HG03045 (cell line): ENCODE measurements around the gene C20orf173.
"Not testable (repeated sequence)": the region's sequence is repeated elsewhere in the genome, so short reads cannot be mapped to it uniquely, and the experiment has no call there.

Experiments used
- ATAC-seq: cut with Tn5 transposase; IDR thresholded peaks from one replicate; pipeline ENCODE4 v1.9.1; 2021; ENCODE audit warnings: mild to moderate bottlenecking, moderate library complexity; ENCODE audit not compliant: unreplicated experiment

C20orf173 gene

DNA sequence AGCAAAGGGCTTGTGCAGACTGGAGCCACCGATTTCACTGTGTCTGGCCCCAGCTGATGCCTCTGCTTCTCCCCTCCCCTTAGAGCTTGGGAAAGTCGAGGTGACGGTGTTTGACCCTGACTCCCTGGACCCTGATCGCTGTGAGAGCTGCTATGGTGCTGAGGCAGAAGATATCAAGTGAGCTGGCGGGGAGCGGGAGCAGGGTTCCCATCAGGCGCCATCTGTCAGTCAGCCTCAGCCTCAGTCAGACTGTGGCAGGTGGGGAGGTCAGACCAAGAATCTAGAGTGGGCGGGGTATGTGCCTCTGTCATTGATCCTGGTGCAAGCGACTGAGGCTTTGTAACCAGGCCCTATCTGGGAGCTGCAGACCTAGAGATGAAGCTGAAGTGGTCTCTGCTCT, 17.9 kb upstream of the C20orf173 start:
- no peak for ATAC-seq

DNA sequence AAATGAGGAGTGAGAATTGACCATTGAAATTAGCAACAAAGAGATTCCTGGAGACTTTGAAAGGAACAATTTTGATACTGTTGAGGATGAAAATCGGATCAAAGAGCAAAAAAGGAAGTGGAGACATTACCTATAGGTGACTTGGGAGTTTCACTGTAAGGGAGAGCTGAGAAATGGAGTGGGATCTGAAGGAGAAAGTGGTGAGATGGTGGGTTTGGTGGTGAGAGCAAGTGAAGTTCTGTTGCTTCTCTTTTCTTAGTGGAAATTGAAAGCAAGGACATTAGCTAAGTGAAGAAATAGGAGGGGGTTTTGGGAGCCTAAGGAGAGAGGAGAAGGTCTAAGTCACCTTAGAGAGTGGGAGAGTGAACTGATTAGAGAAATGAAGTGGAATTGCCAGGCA, 16.7 kb upstream of the C20orf173 start:
- ATAC-seq: no peak

DNA sequence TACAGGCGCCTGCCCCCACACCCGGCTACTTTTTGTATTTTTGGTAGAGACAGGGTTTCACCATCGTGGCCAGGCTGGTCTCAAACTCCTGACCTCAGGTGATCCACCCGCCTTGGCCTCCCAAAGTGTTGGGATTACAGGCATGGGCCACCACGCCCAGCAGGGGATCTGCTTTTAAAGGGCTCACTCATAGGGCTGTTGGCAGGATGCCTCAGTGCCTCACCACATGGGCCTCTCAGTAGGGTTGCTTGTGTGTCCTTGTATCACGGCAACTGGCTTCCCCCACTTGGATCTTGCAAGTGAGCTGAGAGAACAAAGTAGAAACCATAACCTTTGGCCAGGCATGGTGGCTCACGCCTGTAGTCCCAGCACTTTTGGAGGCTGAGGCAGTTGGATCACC, 15.5 kb upstream of the C20orf173 start:
- not testable (repeated sequence) for ATAC-seq

DNA sequence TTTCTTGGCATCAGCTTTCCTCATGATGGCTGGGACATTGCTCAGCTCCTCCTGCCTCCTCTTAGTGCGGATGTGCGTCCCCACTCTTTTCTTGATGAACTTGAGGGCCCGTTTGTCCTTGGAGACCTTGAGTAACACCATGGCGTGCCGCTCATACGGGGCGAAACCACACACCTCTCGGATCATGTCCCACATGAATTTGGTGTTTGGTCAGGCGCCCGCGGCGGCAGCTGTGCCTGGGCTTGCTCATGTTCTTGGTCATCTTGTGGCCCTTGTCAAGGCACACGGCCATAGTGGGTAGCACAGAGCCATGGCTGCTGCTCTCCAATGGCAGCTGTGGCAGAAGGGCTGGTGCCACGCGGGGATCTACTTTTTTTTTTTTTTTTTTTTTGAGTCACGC, 15.0 kb upstream of the C20orf173 start:
- ATAC-seq: no peak

DNA sequence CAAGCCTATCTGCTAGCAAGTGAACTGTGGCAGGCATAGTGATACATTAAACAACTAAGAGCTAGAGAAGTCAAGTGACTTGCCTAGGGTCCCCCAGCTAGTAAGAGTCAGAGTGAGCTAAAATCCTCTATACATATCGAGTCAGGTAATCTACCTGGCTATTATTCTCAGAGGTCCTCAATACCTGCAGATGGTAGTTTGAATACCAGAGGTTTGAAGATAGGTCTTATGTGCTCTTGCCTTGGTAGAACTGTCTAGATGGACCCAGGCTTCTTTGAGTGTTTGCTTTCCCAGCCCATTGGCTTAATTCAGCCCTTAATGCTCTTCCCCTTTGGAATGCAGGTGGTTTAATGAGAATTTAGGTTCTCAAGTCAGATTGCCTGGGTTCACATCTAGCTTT, 13.5 kb upstream of the C20orf173 start:
- ATAC-seq: no peak

DNA sequence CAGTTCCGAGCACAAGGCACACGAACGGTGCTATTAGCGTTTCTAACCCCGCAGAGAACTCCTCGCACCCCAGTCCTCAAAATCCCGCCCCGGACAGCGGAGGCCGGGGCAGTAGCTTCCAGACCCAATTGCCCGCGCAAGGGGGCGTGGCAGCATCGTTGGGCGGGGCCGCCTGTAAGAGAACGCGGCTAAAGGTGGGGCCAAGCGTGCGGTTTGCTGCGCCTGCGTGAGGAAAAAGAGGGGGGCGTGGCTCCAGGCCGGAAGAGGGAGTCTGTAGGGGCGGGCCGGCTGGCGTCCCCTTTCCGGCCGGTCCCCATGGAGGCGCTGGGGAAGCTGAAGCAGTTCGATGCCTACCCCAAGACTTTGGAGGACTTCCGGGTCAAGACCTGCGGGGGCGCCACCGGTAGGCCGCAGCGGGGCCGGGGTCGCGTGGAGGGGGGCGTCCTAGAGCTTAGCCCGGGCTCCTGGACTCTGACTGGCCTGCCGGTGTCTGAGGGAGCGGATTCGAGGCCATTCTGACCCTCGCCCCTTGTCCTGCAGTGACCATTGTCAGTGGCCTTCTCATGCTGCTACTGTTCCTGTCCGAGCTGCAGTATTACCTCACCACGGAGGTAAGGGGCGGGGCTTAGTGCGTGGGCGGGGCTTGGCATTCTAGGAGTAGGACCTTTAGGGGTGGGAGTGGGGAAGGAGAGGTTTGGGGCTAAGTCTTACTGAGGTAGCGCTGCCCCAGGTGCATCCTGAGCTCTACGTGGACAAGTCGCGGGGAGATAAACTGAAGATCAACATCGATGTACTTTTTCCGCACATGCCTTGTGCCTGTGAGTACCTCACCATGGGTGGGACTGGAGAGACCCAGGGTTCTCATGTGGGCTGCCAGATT, 12.6 kb upstream of the C20orf173 start, which contains the start of gene ERGIC3:
Gene ERGIC3, plus strand, starts transcription at position 296 of the 880 bp plus-strand sequence. Its CDS starts 20 bp downstream, at position 316.
- peak; percentile 81 for ATAC-seq

DNA sequence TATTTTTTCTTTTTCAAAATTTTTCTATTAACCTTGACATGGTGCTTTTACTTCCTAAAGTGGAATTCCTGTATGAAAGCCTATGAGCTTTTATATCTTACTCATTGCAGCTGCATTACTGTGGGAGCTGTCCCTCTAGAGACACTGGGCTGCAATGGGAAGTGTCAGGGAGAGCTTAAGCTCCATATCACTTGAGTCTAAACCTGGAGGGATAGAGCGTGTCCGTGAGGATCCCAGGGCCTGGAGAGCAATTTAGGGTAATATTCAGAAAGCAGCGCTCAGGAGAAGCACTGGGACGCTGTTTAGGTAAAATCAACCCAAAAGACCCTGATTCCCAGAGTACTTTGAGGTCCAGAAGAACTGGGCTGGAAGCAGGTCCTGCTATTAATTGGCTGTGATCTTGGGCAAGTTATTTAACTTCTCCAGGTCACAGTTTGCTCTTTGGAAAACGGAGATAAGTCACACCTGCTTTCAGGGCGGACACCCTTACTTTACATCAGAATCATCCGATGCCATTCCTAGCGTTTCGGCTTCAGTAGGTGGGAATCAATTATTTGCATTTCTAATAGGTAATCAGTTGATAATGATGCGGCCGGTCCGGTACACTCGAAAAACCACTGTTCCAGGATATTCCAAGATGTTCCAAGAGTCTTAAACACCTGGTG, 11.8 kb upstream of the C20orf173 start:
- ATAC-seq: no peak

DNA sequence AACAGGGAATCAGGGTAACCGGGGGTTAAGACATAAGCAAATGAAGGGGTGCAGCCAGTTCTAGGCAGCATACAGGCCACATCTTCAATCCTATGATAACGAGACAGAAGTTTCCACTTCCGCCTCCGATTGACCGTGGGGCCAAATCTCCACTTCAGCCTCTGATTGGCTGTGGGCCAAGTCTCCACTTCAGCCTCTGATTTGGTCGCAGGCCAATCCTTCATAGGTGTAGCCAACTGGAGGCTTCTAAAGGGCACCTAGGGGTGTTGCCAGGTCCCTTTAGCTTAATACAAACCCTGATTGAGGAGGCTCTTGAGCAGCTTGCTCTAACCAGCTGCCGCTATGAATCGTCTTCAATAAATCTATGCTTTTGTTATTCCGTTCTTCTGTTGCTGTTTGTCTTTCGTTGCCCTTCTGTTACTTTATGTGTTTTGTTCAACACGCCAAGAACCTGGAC, 10.3 kb upstream of the C20orf173 start:
- peak; percentile 45 for ATAC-seq

DNA sequence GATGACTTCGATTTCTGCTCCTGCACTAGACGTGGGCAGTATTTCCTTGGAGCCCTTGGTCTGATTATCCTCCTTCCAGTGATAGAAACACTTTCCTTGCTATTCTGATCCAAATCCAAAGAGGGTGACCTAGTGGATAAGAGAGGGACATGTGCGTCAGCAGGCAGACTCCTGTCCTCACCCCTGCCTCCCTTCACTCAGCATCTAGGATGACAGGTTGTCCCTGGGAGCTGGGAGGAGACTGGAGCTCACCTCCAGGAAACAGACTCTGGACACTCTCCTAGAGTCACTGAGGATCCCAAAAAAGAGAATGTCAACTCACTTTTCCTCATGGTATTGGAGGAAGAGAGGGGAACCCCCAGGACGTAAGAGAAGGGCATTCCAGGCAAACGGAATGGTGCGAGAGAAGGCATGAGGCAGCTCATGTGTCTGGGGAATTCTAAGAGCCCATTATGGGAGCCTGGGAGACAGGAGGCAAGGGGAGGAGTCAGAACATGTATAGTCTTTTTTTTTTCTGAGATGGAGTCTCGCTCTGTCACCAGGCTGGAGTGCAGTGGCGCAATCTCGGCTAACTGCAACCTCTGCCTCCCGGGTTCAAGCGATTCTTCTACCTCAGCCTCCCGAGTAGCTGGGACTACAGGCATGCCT, 2.2 kb downstream of the C20orf173 start:
- no peak for ATAC-seq

DNA sequence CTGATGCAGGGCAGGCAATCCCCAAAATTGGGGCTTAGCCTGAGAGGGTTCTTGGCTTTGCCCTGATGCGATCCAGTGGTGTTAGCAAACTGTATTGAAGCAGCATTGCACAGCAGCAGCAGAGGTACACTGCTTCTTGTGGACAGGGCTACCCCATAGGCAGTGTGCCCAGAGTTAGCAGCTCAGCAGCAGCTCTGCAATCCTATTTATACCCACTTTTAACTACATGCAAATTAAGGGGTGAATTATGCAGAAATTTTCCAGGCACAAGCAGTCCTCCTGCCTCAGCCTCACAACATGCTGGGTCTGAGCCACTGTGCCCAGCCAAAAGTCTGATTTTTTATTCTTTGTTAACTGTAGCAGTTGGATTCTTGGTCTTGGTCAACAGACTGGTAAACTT, 3.8 kb downstream of the C20orf173 start:
- ATAC-seq: no peak

DNA sequence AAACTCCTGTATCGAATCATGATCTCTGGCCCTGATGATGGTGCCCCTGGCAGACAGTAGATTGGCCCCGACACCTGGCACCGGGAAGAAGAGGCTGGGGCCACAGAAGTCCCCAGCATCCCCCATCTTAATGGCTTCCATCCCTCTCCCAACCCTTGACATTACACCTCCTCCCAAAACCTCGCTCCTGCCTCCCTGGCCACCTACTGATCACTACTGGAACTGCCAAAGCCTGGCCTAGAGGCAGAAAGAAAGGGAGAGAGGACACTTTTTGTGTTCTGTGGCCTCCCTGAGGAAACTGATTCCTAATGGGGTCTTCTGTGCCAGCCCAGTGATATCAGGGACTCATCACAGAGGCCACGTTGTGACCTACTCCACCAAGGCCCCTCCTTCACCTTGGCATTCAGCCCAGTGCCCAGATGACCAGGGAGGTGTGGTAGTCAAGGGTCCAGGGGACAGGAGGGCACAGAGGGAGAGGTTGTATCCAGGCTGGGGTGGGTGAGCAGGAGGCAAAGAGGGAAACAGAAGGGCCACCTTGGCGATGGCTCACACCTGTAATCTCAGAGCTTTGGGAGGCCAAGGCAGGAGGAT, 6.1 kb downstream of the C20orf173 start:
- ATAC-seq: no peak

DNA sequence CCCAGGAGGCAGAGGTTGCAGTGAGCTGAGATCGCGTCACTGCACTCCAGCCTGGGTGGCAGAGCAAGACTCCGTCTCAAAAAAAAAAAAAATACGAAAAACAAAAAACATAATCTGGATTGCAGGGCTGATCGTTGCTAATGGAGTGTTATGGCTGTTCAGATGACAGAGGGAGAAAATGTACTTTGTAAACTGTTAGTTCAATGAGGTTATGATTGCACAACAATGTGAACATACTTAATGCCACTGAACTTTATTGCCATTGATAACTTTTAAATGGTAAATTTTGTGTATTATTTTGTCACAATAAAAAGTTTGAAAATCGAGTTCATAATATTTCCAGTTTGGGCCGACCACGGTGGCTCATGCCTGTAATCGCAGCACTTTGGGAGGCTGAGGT, 10.5 kb downstream of the C20orf173 start:
- no peak for ATAC-seq

DNA sequence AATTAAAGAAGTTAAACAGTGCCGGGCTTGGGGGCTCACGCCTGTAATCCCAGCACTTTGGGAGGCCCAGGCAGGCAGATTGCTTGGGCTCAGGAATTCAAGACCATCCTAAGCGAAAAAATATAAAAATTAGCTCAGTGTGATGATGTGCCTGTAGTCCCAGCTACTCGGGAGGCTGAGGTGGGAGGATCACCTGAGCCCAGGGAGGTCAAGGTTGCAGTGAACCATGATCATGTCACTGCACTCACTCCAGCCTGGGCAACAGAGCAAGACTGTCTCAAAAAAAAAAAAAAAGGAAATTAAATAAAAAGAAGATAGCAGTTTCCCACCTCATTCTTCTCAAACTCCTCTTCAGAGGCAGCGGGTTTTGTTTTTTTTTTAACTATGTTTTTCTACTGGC, 11.7 kb downstream of the C20orf173 start:
- not testable (repeated sequence) for ATAC-seq

DNA sequence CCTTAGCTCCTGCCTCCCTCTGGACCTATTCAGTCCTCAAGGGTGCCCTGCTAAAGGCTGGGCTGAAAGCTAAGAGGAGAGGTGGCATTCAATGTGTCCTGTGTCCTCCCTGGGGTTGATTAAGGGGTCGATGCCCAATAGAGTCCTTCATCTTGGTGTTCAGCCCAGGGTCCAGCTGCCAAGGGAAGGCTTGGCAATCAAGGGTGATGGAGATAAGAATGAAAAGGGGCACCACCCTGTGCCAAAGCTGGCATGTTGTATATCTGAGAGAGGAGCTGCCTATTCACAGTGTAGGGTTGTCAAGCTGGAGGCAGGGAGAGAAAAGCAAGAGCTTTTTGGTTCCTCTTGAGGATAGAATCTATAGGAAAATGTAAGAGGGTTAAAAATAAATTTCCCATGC, 12.3 kb downstream of the C20orf173 start:
- no peak for ATAC-seq

DNA sequence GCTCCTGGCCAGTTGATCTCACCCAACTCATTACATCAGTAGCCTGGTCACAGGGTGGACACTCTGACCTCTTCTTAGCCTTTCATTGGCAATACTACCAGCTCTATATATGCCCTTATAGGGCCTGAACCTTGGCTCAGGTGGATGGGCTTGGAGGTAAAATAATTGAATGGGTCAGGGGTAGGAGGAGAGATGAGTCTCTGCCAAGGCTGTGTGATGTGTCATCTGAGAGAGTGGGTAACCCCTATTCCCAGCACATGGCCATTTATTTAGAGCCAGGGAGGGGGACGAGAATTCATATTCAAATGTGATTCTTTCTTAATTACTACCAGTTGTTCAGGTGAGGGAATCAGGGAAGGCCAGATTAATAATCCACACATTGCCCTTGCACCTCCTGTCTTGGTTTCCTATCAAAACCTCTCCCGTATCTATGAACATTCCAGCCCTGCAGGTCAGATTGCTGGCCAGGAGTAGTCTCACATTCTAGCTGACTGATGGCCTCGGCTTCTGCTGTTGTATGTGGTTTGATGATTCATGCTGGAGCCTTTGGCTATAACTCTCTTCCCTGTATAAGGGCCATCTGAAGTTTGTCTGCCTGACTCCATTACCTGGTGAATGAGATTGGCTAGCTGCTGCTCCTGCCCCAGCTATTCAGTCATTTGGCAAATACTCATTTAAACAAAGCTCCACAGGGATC, 13.4 kb downstream of the C20orf173 start:
- ATAC-seq: no peak

DNA sequence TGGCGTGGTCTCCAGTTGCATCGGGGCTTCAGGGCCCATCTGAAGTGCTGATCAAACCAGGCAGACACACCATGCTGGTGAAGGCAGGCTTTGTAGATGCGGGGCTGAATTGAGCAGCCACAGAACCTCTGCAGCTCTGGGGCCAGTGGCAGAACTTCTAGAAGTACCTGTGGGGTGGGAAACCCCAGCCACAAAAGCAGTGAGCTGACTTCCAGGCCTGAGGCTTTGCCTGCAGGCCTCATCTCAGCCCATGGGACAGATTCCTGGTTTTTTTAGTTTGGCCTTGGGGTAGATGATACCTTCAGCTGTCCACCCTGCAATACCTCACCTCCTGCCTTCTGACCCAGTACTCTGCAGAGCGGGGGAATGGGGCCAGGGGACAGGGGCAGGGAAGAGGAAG, 14.1 kb downstream of the C20orf173 start:
- no peak for ATAC-seq

DNA sequence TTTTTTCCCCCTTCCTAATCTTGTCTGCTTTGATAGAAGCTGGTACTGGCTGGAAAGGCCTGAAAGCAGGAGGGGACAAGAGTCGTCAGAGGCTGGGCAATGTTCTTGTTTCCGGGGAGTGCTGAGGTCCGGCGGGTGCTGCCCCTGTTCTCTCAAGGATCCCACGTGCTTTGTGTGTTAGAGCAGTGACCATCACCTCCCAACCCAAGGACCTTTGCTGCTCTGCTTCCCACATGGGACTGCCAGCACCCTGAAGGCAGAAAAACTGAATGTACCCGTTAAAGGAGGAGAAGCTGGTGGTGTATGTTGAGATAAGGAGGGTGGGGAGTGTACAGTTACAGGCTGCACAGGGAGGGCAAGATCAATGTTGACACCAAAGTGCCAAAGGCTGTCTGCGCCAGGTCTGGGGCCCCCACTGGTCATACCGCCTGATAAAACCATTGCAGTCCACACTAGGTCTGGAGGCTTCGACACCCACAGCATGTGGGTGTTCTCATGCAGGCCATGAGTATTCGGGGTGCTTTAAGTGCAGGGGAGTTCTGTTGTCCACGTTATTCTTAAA, 15.0 kb downstream of the C20orf173 start:
- no peak for ATAC-seq

DNA sequence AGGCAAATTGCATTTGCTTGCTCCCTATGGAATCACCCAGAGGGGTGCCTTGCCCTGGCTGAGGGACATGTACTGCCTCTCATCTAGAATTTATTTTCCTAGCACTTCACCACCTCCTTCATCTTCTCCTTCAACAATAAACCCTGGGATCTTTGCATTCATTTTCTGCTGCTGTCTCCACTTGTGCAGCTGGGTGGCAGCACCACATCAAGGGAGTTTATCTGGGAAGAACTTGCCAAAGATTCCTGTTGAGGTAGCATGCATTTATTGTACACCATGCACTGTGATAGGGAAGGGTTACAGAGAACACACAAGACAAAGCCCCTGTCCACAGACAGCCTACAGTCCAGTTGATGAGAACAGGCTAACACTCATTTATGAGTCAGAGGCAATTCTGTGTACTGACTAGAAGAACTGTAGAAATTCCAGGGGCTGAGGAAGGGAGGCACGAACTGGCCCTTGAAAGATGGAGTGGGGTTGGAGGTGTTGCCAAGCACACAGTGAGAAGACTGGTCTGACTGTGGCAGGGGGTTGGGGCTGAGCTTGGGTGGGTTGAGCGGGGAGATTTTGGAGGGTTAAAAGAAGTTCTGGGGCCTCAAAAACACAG, 17.5 kb downstream of the C20orf173 start:
- no peak for ATAC-seq

DNA sequence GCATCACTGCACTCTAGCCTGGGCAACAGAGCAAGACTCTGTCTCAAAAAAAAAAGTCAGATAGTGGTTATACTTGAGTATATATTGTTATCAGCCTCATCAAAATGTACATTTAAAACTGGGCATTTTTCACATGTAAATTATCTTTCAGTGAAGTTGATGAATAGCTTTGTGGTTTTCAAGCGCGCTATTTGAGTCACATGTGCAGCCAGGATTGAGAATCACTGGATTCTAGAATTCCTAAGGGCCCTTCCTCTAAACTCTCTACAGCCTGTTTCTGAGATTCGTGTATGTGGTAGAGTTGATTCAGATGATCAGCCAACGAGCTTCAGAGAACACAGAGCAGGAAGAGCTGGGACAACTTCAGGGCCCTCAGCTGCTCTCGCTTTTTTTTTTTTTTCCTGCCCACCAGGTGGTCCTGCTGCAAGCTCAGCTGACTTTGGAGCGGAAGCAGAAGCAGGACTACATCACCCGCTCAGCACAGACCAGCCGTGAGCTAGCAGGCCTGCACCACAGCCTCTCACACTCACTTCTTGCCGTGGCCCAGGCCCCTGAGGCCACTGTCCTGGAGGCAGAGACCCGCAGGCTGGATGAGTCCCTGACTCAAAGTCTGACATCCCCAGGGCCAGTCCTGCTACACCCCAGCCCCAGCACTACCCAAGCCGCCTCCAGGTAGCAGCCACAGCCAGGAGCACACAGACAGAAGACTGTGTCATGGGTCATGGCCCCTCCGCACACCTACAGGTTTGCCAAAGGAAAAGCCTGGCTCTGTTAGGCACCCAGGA, 18.3 kb downstream of the C20orf173 start:
- no peak for ATAC-seq
